GM19240 (cell line): ENCODE measurements around the gene PIK3R2.
"Not testable (repeated sequence)": the region's sequence is repeated elsewhere in the genome, so short reads cannot be mapped to it uniquely, and the experiment has no call there.

Source experiments
- DNase-seq: peaks from one replicate; pipeline ENCODE4 v3.0.0; 2011; ENCODE audit warnings: low spot score; ENCODE audit not compliant: insufficient read length

The PIK3R2 gene

DNA sequence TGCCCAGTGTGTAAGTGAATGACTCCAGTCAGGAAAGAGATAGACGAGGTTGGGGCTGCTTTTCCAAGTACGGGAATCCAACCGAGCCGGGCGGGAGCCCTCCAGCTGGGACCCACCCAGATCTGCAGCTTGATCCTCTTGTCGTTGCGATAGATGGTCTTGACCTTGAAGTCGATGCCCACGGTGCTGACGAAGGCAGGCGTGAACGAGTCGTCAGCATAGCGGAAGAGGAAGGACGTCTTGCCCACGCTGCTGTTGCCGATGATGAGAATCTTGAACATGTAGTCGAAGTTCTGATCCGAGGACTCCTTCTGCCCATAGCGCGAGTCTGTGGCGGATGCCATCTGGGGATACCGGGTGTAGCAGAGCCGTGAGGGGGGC is 49.4 kb downstream of the PIK3R2 start:
- no peak for DNase-seq

DNA sequence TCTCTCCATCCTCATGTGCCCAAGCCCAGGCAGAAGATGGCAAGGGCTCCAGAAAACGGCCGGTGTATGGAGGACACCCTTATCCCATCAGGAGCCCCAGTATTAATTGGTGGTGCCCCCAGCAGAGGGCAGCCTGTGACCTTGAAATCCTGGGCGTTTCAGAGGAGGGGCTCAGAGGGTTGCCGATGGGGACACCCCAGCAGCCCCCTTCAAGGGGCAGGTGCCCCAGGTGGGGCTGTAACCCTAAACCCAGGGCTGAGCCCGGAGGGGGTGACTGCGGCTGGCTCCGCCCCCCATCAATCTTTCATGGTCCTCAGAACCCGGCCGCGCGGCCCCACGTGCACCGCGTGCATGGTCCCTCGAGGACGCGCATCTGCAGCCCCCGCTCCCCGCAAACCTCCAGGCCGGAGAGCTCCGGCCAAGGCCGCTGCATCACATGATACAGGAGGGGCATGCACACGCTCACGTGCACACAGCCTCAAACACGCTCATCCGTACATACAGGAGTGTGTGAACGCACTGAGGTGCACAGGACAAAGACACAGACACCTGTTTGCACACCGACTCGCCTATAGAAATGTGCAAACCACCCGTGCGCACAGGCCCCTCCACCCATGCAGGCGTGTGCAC is 49.9 kb downstream of the PIK3R2 start:
- DNase-seq: no peak

DNA sequence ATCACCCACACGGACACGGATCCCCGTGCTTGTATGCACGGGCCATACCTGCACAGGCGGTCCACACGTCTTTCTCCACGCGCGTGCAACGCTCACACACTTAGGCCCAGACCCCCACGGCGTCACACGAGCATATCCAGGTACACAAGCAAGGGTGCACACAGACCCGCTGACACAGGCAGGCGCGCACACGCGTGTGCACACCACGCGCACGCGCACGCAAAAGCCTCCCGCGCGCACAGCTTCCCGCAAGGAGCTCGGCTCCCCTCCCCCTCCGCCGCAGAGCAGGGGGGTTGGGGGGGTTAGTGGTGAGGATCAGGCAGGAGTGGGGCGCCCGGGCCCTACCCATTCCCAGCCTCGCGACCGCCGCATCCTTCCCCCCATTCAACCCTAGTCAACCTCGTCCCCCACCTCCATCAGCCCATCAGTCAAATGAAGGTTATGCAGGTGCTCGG is 50.5 kb downstream of the PIK3R2 start:
- DNase-seq: no peak

DNA sequence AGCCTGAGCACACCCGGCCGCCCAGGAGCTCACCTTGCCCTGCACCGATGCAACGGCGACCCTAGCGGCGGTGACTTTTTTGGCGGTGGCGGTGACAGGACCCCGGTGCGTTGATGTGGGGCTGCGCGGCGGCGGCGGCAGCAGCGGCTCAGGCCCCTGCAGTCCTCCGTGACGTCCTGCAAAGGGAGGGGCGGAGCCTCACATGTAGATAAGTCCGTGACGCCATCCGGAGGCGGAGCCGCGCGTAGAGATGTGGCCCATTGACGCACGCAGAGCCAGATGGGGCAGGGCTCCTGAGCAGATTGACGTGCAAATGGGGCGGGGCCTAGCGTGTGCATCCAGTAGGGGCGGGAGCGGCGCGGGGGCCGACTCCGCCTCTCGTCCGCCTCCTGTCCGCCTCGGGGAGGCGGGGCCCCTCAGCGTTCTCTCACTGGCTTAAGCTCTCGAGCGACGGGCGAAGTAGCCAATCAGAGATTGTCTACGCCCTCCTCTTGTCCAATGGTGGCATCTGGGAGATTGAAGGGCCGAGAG is 51.0 kb downstream of the PIK3R2 start, which contains the start of gene RAB3A:
Gene RAB3A (minus strand): TSS at position 180 of the 531 bp plus-strand sequence. CDS start 1,302 bp downstream, outside the sequence.
- peak; percentile 99 for DNase-seq

DNA sequence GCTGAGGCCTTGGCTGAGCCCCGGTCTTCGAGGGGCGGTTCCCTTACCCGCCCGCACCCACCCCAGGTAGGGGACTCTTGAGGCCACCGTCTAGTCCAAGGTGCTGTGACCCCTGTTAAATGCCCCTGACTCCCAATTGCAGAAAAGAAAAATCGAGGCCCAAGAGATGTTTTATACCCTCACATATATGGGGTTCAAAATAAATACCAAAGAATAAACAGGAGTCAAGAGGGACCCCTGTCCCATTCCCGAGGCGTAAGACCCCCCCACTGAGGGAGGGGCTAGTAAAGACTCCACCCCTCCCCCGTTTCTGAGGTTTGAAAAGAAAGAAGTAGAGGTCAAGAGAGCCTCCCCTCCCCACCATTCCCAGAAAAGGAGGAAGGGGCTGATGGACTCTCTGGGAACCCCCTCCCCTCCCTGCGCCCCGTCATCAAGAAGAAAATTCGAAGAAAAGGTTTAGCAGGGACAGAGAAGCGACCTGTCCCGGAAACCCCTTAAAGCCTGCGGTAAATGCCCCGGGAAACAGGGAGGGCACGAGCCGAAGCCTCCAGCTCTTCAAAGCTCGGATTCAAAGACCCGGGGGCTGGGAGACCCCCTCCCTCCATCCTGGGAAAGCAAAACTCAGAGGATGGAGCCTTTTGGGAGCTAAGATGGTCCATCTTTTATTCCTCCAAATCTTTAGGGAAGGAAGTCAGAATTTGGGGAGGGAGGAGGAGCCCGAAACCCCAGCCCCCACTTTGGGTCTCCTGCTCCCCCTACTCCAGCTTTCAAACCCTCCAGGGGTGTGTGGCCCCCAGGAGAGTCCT is 51.6 kb downstream of the PIK3R2 start:
- no peak for DNase-seq

DNA sequence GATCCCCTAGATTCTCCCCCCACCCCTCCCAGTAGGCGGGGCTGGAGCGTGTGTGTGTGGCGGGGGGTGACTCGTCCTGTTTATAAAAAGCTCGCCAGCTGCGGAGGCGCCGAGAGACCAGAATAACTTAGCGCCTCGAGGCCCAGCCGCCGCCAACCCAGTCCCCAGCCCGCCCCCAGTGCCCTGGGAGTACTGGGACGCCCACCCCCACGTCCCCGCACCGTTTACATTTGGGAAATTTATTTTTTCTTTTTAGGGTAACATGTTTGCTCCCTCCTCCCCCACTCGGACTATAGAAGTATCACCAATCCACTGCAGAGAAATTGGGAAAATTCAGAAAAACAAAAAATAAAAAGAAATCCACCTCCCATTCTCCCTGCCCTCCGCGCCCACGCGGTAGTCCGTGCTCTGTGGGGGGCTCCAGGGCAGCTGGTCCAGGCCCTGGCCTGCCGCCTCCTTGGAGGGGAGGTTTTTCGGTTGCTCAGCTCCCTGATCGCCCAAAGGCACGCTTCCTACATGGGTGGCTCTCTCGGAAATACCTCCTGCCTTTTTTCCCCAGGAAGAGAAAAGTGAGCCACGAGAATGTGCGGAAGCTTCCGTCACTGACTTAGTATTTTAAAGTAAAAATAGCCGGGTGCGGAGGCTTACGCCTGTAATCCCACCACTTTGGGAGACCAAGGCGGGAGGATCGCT is 52.4 kb downstream of the PIK3R2 start:
- no peak for DNase-seq

DNA sequence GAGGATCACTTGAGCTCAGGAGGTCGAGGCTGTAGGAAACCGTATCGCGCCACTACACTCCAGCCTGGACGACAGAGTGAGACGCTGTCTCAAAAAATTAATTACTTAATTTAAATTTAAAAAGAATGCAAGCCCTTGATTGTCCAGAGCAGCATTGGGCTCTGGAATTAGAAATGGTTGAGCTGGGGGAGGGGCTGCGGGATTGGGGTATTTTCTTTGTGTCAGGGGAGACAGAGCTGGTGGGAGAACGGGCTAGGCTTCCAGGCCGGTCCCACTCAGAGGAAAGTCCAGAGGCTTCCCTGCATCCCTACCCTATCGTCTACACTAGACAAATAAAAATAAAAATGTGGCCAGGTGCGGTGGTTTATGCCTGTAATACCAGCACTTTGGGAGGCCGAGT is 53.1 kb downstream of the PIK3R2 start:
- no peak for DNase-seq

DNA sequence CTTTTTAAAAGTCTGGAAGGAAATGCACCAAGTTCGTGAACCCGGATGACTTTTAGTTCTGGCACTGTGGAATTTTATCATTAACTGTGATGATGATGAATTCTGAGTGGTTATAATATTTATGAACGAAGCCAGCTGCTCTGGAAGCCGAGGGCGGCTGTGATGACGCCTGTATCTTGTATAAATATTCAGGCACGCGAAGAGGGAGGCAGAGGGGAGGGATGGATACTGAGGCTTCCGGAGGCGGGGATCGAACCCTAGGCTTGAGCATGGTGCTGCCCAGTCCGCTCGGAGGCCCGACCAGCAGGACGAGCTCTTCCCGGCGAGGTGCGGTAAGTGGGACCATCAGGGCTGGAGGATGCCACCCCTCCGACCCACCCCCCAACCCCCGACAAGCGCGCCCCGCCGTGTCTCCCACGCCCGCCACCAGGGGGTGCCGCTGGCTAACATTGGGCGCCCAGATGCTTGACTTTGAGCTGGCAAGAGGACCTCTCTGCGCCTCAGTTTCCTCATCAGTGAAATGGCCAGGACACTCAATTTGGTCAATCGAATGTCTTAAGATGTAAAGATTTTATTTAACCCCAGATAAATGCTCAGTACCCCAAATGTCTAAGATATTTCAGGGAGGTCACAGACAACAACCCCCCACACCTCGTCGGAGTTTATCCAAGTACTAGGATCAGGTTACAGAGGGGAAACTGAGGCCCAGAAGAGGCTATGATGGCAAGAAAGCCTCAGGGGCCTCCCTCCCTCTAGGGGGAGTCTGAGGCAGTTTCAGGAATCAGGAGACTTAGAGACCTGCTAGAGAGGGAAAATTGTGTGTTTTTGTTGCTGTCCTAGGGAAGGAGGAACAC is 55.4 kb downstream of the PIK3R2 start:
- DNase-seq: no peak

DNA sequence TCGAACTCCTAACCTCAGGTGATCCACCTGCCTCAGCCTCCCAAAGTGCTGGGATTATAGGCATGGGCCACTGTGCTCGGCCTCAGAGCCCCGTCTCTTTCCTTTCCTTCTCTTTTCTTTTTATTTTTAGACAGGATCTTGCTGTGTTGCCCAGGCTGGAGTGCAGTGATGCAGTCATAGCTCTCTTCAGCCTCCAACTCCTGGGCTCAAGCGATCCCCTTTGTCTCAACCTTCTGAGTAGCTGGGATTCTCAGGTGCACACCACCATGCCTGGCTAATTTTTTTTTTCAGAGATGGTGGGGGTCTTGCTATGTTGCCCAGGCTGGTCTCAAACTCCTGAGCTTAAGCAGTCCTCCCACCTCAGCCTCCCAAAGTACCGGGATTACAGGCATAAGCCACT is 56.9 kb downstream of the PIK3R2 start:
- not testable (repeated sequence) for DNase-seq

DNA sequence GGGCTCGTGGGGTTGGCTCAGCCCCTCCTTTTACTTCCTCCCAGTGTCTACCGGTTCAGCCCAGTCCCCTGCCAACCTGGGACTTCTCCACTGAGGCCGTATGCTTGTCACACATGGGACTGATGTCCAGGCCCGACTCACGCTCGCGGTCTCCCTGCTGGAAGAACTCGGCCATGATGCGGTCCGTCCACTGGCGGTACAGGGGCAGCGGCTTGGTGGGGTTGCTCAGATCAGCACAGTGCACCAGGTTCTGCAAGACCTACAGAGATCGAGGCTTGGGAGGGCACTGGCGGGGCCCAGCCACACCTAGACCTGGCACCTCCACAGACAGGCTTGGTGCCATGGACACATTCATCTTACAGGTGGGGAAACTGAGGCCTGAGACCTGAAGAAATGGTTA is 58.7 kb downstream of the PIK3R2 start:
- DNase-seq: no peak

DNA sequence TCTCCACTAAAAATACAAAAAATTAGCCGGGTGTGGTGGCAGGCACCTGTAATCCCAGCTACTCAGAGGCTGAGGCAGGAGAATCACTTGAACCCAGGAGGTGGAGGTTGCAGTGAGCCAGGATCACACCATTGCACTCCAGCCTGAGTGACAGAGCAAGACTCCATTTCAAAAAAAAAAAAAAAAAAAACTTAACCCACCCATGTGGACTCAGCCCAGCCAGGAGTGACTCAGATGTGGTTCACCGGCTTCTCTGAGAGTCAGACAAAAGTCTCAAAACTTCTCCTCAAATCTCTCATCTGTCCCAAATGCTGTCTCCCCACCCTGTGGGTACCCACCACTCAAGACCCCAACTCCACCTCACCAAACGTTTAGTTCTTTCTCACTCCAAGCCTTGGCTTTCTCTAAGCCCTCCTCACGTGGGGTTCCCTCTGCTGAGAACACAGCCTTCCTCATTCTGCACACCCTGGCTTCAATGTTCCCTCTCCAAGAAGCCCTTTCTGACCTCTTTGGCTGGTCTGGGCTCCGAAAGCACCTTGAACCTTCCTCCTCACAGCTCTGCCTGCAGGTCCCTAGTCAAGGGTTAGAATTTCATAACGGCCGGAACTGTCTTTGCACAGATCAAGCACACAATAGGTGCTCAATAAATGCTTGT is 61.9 kb downstream of the PIK3R2 start:
- no peak for DNase-seq

DNA sequence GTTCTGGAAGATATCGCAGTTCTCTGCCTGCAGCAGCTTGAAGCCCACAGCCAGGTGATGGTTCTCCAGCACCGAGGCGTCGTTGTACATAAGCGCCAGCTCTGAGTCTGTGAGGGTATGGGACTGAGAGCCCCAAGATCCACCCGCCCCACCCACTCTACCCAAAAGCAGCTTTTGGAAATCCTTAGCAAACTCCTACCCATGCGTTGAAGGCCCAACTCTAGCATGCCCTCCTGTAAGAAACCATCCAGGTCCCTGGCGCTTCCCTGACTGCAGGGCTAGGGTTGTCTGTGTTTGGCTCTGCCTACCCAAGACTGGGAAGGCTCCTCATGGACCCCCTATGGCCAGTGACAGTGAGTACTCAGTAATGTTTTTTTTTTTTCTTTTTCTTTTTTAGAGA is 63.8 kb downstream of the PIK3R2 start:
- no peak for DNase-seq

DNA sequence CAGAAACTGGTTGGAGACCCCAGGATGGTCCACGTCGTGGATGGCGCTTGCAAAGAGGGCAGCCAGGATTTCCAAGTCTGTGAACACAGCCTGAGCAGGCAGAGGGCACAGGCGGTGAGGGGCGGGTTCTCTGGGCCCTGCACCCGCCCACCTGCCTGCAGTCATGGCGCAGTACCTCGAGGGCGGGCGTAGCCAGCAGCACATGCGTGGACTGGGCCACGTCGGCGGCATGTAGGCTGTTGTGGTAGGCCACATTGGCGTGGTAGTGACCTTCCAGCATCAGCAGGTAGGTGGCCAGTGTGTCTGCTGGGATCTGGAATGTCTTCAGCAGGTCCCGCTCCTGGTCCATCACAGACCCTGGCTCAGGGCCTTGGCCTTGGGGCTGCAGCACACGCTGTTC is 65.2 kb downstream of the PIK3R2 start:
- DNase-seq: no peak

DNA sequence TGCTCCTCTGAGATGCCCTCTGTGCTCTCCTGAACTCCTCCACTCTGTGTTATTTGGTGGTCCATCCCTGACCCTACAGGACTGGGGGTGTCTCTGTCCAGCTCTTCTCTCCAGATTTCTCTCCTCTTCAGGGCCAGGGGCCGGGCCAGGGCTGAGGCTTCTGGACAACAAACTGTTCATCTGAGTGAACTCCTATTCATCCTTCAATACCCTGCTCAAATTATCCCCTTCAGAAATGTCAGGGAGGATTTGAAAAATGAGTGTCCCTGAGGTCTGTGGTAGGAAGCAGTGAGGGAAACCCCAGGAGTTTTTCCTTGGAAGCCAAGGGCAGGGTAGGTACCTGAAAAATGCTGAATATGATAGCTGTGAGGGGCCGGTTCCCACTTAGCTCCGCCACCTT is 65.6 kb downstream of the PIK3R2 start:
- no peak for DNase-seq
